NCI-H128 (cell line): ENCODE data around the gene SZRD1.
A peak's percentile ranks its signal among the peaks of the same experiment; 100 is the strongest.

ENCODE experiments used
- DNase-seq: peaks from one replicate; lab custom pipeline; 2025; ENCODE audit not compliant: unreplicated experiment; lab: John Stamatoyannopoulos, UW

The SZRD1 gene

DNA sequence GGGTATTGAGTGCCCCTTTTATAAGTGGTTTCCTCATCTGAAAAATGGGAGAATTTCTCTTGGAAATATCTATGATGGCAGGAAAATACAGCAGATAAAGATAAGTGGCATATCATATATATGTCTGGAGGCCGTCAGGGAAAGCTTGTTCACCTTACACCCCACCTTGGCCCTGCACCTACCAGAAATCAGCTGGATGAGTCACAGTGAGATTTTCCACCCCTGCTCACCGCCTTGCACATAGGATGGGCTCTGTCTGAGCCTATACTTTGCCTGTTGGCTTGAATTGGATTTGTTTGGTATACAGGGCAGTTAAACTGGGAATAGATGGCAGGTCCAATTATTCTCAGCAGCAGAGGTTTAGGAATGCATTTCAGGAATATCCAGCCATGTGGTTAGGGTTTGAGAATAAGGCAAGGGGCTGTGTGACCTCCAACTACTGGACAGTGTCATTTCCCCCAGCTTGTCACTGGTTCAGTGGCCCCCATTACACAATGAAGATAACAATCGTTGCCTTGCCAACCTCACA lies 70.0 kb downstream of the SZRD1 start, which contains the start of gene SPATA21:
Gene SPATA21 (minus strand): TSS at position 479 of the 529 bp plus-strand sequence. CDS start 6,053 bp downstream, outside the sequence.
- DNase-seq: no peak

DNA sequence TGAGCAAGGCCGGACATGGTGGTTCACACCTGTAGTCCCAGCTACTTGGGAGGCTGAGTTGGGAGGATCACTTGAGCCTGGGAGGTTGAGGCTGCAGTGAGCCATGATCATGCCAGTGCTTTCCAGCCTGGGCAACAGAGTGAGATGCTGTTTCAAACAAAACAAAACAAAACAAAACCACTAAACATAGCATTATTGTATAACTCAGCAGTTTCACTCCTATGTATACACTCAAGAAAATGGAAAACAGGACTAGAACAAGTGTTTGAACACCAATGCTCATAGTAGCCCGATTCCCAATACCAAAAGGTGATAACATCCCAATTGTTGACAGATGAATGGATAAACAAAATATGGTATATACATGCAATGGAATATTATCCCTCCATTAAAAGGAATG lies 71.5 kb downstream of the SZRD1 start:
- DNase-seq: no peak

DNA sequence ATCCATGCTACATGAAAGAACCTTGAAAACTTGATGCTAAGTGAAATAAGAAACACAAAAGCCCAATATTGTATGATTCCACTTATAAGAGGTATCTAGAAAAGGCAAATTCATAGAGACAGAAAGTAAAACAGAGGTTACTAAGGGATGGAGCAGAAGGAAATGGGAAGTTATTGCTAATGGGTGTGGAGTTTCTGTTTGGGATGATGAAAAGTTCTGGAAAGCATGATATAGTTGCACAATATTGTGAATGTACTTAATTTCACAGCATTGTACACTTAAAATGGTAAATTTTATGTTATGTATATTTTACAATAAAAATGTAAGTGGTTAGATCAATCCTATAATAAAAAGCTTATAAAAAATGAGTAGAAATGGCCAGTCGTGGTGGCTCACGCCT lies 71.9 kb downstream of the SZRD1 start:
- DNase-seq: no peak

DNA sequence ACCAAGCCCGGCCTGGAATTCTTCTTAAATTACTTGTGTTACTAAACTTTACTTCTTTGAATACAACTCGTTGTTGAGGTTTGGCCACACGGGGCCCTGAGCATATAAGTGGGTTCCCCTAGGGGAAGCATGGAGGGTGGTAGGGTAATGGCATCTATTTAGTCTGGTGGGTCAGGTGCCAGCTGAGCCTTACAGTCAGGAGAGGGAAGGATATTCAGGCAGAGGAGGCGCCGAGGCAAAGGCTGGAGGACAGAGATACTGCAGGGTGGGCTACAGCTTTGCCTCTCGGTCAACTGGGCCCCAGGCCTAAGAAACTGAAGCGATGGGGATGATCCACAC lies 73.1 kb downstream of the SZRD1 start:
- DNase-seq: no peak

DNA sequence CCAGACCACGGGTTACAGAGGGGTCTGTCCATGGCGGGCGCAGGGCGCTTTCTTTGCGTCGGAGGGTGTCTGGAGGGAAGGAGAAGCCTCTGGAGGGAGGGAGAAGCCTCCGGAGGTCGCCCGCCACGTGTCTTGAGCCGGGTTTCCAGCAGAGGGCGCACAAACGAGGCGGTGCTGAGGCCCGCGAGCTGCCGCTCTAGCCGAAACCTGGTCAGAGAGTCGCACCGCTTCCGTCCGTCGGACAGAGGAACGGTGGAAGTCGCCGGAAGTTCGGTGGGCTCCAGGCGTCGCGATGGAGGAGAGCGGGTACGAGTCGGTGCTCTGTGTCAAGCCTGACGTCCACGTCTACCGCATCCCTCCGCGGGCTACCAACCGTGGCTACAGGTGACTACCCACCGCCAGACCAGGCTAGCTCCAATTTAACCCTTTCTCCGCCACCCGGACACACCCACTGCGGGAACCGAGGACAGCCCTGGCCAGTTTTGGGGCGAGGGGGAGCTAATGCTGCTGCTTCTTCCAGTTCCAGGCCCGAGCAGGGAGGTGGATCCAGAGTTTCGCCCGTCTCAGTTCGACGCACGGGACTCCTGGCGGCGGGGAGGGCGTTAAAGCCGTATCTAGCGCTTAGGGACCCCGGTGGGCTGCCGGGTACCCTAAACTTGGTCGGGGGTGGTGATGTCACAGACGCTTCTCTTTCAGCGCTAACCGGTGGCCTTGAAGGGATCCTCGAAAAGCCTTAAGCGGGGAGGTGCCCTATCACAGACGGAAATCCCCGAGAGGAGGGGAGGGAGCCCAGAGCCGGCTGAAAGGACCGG lies 73.6 kb downstream of the SZRD1 start, which contains the start of gene NECAP2:
Gene NECAP2 (plus strand): TSS at position 255 of the 812 bp plus-strand sequence. CDS start 38 bp downstream, at position 293.
- peak; percentile 92 for DNase-seq

DNA sequence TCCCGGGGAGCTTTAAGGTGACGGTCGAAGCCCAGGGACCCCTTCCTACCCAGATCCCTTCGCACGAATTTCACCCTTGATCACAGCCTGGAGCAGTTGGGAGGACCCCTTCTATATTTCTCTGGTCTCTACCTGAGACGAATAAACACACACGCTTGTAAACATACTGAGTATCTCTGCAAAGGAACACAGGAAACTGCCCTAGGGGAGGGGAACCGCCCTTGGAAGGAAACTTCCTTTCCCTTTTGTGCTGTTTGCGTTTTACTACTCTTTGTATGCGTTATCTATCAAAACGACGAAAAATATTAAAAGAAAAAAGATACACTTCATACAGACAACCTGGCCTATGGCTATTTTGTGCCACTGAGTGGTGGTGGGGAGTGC lies 74.2 kb downstream of the SZRD1 start:
- DNase-seq: no peak

DNA sequence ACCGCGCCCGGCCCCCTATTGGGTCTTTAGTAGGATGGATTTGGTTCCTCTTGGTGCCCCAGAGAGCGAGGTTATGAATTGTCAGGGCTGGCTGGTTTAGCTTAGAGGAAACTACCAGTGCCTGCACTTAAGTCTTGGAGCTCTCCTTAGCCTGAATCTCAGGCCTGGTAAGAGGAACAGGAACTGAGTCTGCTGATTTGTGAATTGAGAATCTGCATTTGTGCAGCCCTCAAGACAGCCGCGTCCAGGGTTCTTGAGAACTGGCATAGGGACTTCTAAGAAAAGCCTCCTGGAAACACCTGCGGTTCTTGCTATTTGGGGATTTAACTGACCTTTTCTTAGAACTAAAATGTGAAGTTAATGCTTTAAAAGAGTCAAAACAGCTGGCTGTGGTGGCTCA lies 75.2 kb downstream of the SZRD1 start:
- no peak for DNase-seq

DNA sequence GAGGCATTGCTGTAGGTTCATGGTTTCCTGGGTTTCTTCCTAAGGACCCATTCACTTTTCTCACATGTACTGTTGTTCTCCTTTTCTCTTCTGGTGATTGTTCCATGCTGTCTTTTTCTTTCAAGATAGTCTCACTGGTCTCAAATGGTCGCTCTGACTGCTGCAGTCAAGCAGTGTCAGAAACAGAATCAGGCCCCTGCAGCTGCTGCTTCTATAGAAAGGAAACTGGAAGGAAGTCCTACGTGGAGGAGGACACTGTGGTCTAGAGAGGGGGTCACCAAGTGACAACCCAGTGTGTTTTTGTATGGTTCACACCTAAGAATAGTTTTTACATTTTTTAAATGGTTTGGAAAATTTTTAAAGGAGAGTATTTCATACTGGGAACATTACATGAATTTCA lies 75.9 kb downstream of the SZRD1 start:
- no peak for DNase-seq

DNA sequence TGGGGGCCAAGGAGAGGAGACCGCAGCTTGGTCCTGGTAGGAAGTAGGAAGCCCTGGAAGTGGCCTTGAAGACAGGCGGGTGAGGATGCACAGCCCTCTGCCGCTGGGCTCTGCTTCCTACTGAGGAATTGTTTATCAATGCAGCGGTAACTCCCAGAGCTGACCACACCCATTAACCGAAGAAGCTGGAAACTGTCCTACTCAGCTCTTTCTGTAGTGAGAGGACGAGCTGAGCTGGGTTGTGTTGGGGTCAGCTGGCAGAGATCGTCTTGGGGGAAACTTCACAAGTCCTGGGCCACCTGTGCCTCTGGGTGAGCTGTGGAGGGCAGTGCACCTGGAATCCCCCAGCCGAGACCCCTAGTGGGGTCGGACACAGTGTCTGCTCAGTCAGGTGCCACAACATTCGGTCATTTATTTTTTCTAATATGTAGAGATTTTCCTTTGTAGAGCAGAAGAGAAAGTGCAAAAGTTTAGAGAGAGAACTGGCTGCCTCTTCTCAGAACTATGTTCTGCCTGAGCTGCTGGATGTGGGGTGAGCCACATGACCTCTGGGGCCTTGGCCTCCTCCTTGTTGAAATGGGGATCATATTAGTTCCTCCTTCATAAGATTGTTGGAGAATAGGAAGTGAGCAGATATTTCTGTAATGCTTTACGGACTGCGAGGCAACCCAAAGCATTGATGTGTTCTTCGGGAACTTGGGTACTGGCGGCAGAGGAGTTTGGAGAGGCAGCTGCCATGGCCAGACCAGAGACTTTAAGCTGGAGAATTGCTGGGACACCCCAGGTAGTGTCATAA lies 77.1 kb downstream of the SZRD1 start:
- DNase-seq: no peak

DNA sequence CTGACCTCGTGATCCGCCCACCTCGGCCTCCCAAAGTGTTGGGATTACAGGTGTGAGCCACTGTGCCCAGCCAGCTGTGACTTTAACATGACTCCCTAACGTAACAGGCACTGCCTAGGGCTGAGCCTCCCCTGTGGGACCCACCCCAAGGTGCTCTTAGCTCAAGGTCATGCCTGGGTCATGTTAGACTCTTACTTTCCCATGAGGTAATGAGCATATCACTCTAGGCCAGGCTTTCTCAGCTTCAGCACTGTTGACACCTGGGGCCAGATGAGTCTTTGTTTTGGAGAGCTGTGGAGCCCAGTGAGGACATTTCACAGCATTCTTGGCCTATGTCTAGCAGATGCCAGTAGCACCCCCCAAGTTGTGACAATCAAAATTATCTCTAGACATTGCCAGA lies 78.0 kb downstream of the SZRD1 start:
- DNase-seq: no peak

DNA sequence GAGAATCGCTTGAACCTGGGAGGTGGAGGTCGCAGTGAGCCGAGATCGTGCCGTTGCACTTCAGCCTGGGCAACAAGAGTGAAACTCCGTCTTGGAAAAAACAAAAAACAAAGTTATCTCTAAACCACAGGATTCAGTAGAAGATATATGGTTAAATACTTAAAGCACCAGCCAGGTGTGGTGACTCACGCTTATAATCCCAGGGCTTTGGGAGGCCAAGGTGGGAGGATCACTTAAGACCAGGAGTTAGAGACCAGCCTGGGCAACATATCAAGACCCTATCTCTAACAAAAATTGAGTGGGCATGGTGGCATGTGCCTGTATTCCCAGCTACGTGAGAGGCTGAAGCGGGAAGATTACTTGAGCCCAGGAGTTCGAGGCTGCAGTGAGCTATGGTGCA lies 79.1 kb downstream of the SZRD1 start:
- no peak for DNase-seq

DNA sequence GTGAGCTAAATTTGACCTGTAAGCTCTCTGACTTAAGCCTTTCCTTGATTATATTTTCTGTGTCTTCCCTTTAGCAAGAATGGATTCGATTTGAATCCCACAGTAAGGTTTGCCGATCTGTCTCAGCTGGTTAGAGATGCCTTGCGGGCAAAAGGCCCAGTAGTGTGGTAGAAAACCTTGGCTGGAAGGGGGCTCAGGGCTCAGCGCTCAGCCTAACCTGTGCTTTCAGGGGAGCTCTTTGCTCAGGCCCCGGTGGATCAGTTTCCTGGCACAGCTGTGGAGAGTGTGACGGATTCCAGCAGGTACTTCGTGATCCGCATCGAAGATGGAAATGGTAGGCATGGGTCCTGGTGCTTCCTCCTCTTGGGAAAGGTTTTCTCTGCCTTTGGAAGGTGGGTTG lies 80.6 kb downstream of the SZRD1 start:
- no peak for DNase-seq
